Subcutaneous abdominal adipose tissue (tissue), 5 donors: ENCODE results near the gene UTRN.

Experiments used
- H3K27ac ChIP-seq: one replicate; pipeline ENCODE4 v1.7.0; 2013; ENCODE audit warnings: low read depth, mild to moderate bottlenecking, inconsistent platforms, low read length, moderate library complexity
- H3K27me3 ChIP-seq, 5 donors: one replicate each; pipeline ENCODE4 v1.7.0; 2013; ENCODE audit warnings: low read length in 5 of 5, inconsistent platforms in 1 of 5; ENCODE audit not compliant: control insufficient read depth in 5 of 5, insufficient read depth in 4 of 5
- H3K36me3 ChIP-seq, 5 donors: one replicate each; pipeline ENCODE4 v1.7.0; 2013; ENCODE audit warnings: low read length in 5 of 5; ENCODE audit not compliant: control insufficient read depth in 5 of 5, insufficient read depth in 5 of 5
- H3K4me1 ChIP-seq, 5 donors: one replicate each; pipeline ENCODE4 v1.7.0; 2013; ENCODE audit warnings: low read length in 5 of 5, mild to moderate bottlenecking in 3 of 5, moderate library complexity in 1 of 5; ENCODE audit not compliant: control insufficient read depth in 5 of 5, insufficient read depth in 5 of 5
- H3K4me3 ChIP-seq, 5 donors: one replicate each; pipeline ENCODE4 v1.7.0; 2013; ENCODE audit warnings: low read length in 5 of 5, low read depth in 1 of 5
- H3K9ac ChIP-seq, 5 donors: one replicate each; pipeline ENCODE4 v1.7.0; 2013; ENCODE audit warnings: low read length in 5 of 5, mild to moderate bottlenecking in 4 of 5, moderate library complexity in 3 of 5
- H3K9me3 ChIP-seq, 5 donors: one replicate each; pipeline ENCODE4 v1.7.0; 2013; ENCODE audit warnings: low read length in 5 of 5; ENCODE audit not compliant: control insufficient read depth in 5 of 5
- donor health status: healthy.
- donor health status: healthy.
- donor health status: healthy.
- donor health status: healthy.
- donor health status: healthy.

The UTRN gene

DNA sequence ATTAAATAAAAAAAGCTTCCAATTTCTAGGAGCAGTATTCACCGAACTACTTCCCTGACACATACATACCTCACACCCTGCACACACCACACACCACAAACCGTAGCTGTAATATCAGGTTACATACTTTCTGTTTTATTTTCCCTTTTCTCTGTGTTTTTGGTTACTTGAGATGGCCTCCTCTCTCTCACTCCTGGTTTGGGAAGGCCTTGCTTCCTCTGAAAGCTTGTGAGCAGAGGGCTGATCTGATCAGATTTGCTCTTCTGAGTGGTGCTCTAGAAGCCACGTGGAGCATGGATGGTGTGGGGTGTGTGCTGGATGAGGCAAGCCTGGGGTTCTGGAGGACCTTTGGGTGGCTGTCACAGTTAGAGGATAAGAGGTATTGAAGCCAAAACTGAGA, 20.9 kb downstream of the UTRN start:
- H3K27ac ChIP-seq: no peak overlapping the region
- peaks cover 10 to 24% (median 19%) of the 10 kb centered on the region in 5 donors for H3K36me3 ChIP-seq
- no peak overlapping the region for H3K4me3 ChIP-seq
- H3K9ac ChIP-seq: no peak overlapping the region
- no peaks in the 10 kb centered on the region for H3K27me3 ChIP-seq
- H3K4me1 ChIP-seq: peaks cover 0 to 33% (median 20%) of the 10 kb centered on the region in 5 donors
- H3K9me3 ChIP-seq: no peaks in the 10 kb centered on the region

DNA sequence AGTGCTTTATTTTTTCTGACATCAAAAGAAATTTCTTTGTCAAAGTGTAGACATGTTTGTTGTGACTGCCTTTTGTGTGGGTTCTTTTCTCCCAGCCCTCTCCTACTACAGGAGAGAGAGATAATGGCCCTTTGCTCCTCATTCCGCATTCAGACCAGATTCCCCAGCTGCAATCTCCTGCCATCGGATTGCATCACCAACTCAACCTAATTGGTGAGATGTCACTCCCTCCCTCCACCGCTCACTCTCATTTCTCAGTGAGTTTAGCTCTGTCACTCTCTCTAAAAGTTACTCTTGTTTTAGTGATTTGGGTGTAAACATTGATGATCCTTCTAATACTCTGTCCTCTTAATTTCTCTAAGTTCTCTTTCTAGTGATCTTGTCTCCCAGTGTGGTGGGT, 22.7 kb downstream of the UTRN start:
- Histone ChIP-seq H3K4me1 (peaks cover 4 to 50% (median 31%) of the 10 kb centered on the region in 5 donors), H3K36me3 (peaks cover 10 to 18% (median 16%) of the 10 kb centered on the region in 5 donors), H3K9me3 (no peaks in the 10 kb centered on the region), H3K27ac (peak overlapping the region; percentile 64), H3K27me3 (no peaks in the 10 kb centered on the region), H3K4me3 (no peak overlapping the region), H3K9ac (no peak overlapping the region)

- Histone ChIP-seq H3K36me3 (peaks cover 10 to 18% (median 16%) of the 10 kb centered on the region in 5 donors), H3K27me3 (no peaks in the 10 kb centered on the region), H3K4me3 (no peak overlapping the region), H3K4me1 (peaks cover 20 to 74% (median 56%) of the 10 kb centered on the region in 5 donors), H3K9ac (no peak overlapping the region), H3K27ac (no peak overlapping the region), H3K9me3 (no peaks in the 10 kb centered on the region)
These were observed 25.6 kb downstream of the UTRN start for GRCh38 chr6:144310765-144311164.

GRCh38 chr6:144311361-144311760, 26.2 kb downstream of the UTRN start:
- H3K4me1 ChIP-seq: peaks cover 20 to 68% (median 58%) of the 10 kb centered on the region in 5 donors
- H3K27ac ChIP-seq: peak overlapping the region; percentile 11
- no peaks in the 10 kb centered on the region for H3K27me3 ChIP-seq
- H3K9ac ChIP-seq: no peak overlapping the region
- no peak overlapping the region for H3K4me3 ChIP-seq
- H3K9me3 ChIP-seq: no peaks in the 10 kb centered on the region
- H3K36me3 ChIP-seq: peaks cover 10 to 18% (median 16%) of the 10 kb centered on the region in 5 donors

DNA sequence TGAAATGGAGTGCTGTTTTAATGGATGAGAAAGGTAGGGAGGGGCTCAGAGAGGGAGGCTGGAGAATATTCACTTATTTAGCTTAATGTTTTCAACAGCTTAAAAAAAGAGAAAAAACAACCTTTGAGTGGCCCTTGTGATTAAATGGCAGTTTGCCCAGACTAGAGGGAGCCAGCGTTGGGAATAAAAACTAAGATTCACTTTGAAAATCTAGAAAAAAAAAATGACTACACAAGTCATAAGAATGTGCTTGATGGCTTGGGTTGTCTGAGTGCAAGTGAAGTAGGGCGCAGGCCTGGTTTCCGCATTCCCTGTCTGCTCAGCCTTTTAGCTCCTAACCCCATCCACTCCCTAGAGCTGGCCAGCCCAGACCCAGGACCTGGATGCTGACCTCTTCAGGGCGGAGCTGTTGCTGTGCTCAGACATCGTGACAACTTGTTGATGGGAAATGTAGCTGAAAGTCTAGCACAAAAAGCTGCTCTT, 28.9 kb downstream of the UTRN start:
- H3K4me3 ChIP-seq: peak overlapping the region in 1 of 5 donors; percentile 4
- no peaks in the 10 kb centered on the region for H3K27me3 ChIP-seq
- peaks cover 20 to 55% (median 44%) of the 10 kb centered on the region in 5 donors for H3K4me1 ChIP-seq
- H3K36me3 ChIP-seq: peaks cover 6 to 10% (median 9%) of the 10 kb centered on the region in 5 donors
- H3K9me3 ChIP-seq: no peaks in the 10 kb centered on the region
- H3K27ac ChIP-seq: peak overlapping the region; percentile 78
- no peak overlapping the region for H3K9ac ChIP-seq

DNA sequence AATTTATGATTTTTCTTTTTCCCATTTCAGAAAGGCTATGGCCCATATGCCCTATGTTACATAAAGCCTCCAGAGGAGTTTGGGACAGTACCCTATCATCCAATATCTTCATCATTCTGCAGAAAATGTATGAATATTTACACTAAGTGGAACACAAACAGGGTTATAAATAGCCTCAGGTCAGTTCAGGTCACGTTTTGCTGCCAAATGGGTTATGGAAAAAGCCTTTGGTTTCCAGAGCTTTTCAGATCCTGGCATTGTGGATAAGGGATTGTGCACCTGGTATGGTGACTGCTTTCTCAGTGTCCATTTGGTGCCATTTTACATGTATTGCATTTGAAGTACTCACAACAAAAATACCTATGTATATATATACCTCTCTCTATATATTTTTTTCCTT, 29.4 kb downstream of the UTRN start:
- no peak overlapping the region for H3K9ac ChIP-seq
- peak overlapping the region; percentile 78 for H3K27ac ChIP-seq
- H3K4me3 ChIP-seq: peak overlapping the region in 1 of 5 donors; percentile 4
- H3K4me1 ChIP-seq: peaks cover 20 to 61% (median 48%) of the 10 kb centered on the region in 5 donors
- no peaks in the 10 kb centered on the region for H3K9me3 ChIP-seq
- H3K27me3 ChIP-seq: no peaks in the 10 kb centered on the region
- peaks cover 1 to 5% (median 4%) of the 10 kb centered on the region in 5 donors for H3K36me3 ChIP-seq

DNA sequence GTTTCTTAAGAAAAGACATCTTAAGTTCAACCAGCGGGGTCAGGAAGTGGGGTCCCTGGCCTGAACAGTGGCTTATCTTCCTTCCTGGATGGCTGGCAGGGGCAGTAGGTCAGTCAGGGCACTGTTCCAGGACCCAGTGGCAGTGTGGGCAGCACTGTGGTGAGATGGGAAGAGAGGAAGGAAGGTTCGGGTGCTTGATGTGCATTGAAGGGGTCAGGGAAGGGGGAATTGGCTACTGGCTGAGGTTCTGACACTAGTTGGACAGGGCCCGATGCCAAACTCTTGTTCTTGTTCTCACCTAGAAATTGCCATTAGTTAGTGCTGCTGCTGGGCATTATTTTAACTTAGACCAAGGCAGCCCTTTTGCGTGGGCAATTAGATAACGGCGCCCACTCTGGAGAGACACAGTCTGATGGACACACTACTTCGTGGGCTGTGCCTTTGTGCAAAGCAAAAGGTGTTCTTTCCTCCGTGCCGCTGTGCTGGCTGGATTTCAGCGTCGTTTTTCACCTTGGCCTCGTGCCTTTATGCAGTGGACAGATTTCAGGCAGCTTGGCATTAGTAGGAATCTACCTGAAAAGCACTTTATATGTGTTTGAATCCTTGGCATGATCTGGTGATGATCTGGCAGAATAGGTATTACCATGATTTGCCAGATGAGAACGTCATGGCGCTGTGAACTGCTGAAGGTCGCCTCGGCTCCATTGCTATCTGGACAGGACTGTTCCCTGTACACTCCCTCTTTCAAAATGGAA, 30.3 kb downstream of the UTRN start:
- Histone ChIP-seq H3K9me3 (no peaks in the 10 kb centered on the region), H3K9ac (no peak overlapping the region), H3K36me3 (no peaks in the 10 kb centered on the region), H3K27ac (peak overlapping the region; percentile 78), H3K4me3 (peak overlapping the region in 1 of 5 donors; percentile 8), H3K4me1 (peaks cover 20 to 64% (median 51%) of the 10 kb centered on the region in 5 donors), H3K27me3 (no peaks in the 10 kb centered on the region)

GRCh38 chr6:144315981-144316861, 31.1 kb downstream of the UTRN start:
- H3K27me3 ChIP-seq: no peaks in the 10 kb centered on the region
- no peak overlapping the region for H3K4me3 ChIP-seq
- peaks cover 20 to 64% (median 54%) of the 10 kb centered on the region in 5 donors for H3K4me1 ChIP-seq
- no peaks in the 10 kb centered on the region for H3K36me3 ChIP-seq
- H3K9me3 ChIP-seq: no peaks in the 10 kb centered on the region
- H3K27ac ChIP-seq: peak overlapping the region; percentile 78
- H3K9ac ChIP-seq: peak overlapping the region in 1 of 5 donors; percentile 40

GRCh38 chr6:144316862-144317195, 31.7 kb downstream of the UTRN start:
- peak overlapping the region in 1 of 5 donors; percentile 40 for H3K9ac ChIP-seq
- H3K4me3 ChIP-seq: no peak overlapping the region
- H3K27ac ChIP-seq: peak overlapping the region; percentile 78
- peaks cover 18 to 59% (median 50%) of the 10 kb centered on the region in 5 donors for H3K4me1 ChIP-seq
- no peaks in the 10 kb centered on the region for H3K9me3 ChIP-seq
- no peaks in the 10 kb centered on the region for H3K27me3 ChIP-seq
- no peaks in the 10 kb centered on the region for H3K36me3 ChIP-seq

GRCh38 chr6:144317736-144318135, 32.6 kb downstream of the UTRN start:
- H3K4me1 ChIP-seq: peaks cover 18 to 52% (median 46%) of the 10 kb centered on the region in 5 donors
- peak overlapping the region; percentile 45 for H3K27ac ChIP-seq
- H3K36me3 ChIP-seq: no peaks in the 10 kb centered on the region
- H3K27me3 ChIP-seq: no peaks in the 10 kb centered on the region
- no peak overlapping the region for H3K4me3 ChIP-seq
- H3K9me3 ChIP-seq: no peaks in the 10 kb centered on the region
- no peak overlapping the region for H3K9ac ChIP-seq
